Astrocyte of the spinal cord (primary cell): Measurements from ENCODE around the gene SSH2.
"Not testable (repeated sequence)": the region's sequence is repeated elsewhere in the genome, so short reads cannot be mapped to it uniquely, and the experiment has no call there.

Experiments
- DNase-seq: peaks from one replicate; pipeline ENCODE4 v3.0.0; 2011; ENCODE audit warnings: low read depth, low spot score
- H3K4me3 ChIP-seq: 2 replicates; pipeline ENCODE4 v1.5.1; 2011; ENCODE audit warnings: low read depth, mild to moderate bottlenecking, low read length, moderate library complexity
- CTCF ChIP-seq: IDR thresholded peaks from 2 replicates; pipeline ENCODE4 v1.5.1; 2012; ENCODE audit warnings: low read depth, mild to moderate bottlenecking, low read length, inconsistent platforms
- in situ Hi-C: cut with HindIII; loops from 2 replicates; pipeline ENCODE4 v1.10.0; 2017; ENCODE audit warnings: low sequenced_read_pairs

SSH2 gene

GRCh38 chr17:29683481-29683880, 246.5 kb downstream of the SSH2 start:
- in situ Hi-C loops: no loop called here
- H3K4me3 ChIP-seq: no peak overlapping the region
- TF ChIP-seq CTCF: no peak

GRCh38 chr17:29682987-29683386, 247.0 kb downstream of the SSH2 start:
- in situ Hi-C loops: no loop called here
- no peak for DNase-seq
- no peak for TF ChIP-seq CTCF
- H3K4me3 ChIP-seq: no peak overlapping the region

More at GRCh38 chr17:29683481-29683880, 246.5 kb downstream of the SSH2 start:
- no peak for DNase-seq

- no peak for TF ChIP-seq CTCF
- in situ Hi-C loops: no loop called here
- H3K4me3 ChIP-seq: no peak overlapping the region
- no peak for DNase-seq
Observed at GRCh38 chr17:29682054-29682453, 248.0 kb downstream of the SSH2 start.

- no peak for DNase-seq
- no peak for TF ChIP-seq CTCF
- no peak overlapping the region for H3K4me3 ChIP-seq
- in situ Hi-C loops: no loop called here
Observed at GRCh38 chr17:29677824-29678223, 252.2 kb downstream of the SSH2 start.

GRCh38 chr17:29677221-29677791, 252.7 kb downstream of the SSH2 start:
- H3K4me3 ChIP-seq: no peak overlapping the region
- in situ Hi-C loops: no loop called here
- no peak for TF ChIP-seq CTCF
- no peak for DNase-seq

GRCh38 chr17:29675961-29676360, 254.1 kb downstream of the SSH2 start:
- DNase-seq, H3K4me3 ChIP-seq, in situ Hi-C loops: not testable (repeated sequence)

GRCh38 chr17:29674281-29674680, 255.7 kb downstream of the SSH2 start:
- in situ Hi-C loops: no loop called here
- no peak for DNase-seq
- no peak overlapping the region for H3K4me3 ChIP-seq
- no peak for TF ChIP-seq CTCF
